Testis (tissue), 3 donors: ENCODE results near the gene PLA2G7. TPM values are rescaled to one million over a fixed set of nuclear protein-coding genes. Genes with fewer than 3 reads are reported as not detected.
"Not testable (repeated sequence)": the region's sequence is repeated elsewhere in the genome, so short reads cannot be mapped to it uniquely, and the experiment has no call there.

Source experiments
- DNase-seq: peaks from one replicate; pipeline ENCODE4 v3.0.0-alpha.2; 2019
- H3K27ac ChIP-seq, 2 donors: fragments of 200-600 bp; sonication (generic); one replicate each; pipeline ENCODE4 v1.5.1; 2019
- H3K27me3 ChIP-seq: fragments of 200-600 bp; sonication (generic); one replicate; pipeline ENCODE4 v1.5.1; 2019
- H3K36me3 ChIP-seq: fragments of 200-600 bp; sonication (generic); one replicate; pipeline ENCODE4 v1.5.1; 2017; ENCODE audit warnings: low read depth; ENCODE audit errors: missing control alignments
- H3K4me1 ChIP-seq: fragments of 200-600 bp; sonication (generic); one replicate; pipeline ENCODE4 v1.5.1; 2019
- H3K4me3 ChIP-seq, 2 donors: fragments of 200-600 bp; sonication (generic); one replicate each; pipeline ENCODE4 v1.5.1; 2017 to 2019
- H3K9me3 ChIP-seq: fragments of 200-600 bp; sonication (generic); one replicate; pipeline ENCODE4 v1.5.1; 2017
- CTCF ChIP-seq, 3 experiments: fragments of 450-650 bp in 2 of 3; fragments of 200-600 bp in 1 of 3; sonication (generic) in 1 of 3; IDR thresholded peaks; one replicate each; pipeline ENCODE4 v1.5.1; 2016 to 2019; ENCODE audit warnings: antibody characterized with exemption in 3 of 3, mild to moderate bottlenecking in 2 of 3, moderate library complexity in 1 of 3
- POLR2A ChIP-seq: fragments of 450-650 bp; IDR thresholded peaks from one replicate; pipeline ENCODE4 v1.6.1; 2017; ENCODE audit warnings: antibody characterized with exemption, mild to moderate bottlenecking, moderate library complexity
- WGBS, 2 donors: methylation state at CpG; one replicate each; pipeline ENCODE4 v1.1.5; 2018; 5-methylcytosine and 5-hydroxymethylcytosine counted together
- intact Hi-C: fragments of 100-400 bp; cut with DNase I; formaldehyde crosslinking; loops from one replicate; pipeline ENCODE4 v1.15.1; 2023; ENCODE audit warnings: low total_unique reads
- polyA plus RNA-seq: library from polyadenylated mRNA; stranded (reverse); fragments of 350-450 nt; fragmentation: Illumina TruSeq; extraction: RNeasy Lipid Tissue Mini Kit (QIAGEN cat#74804); gene quantifications from one replicate; pipeline ENCODE4 v1.2.3, GENCODE V29; 2014; ENCODE audit warnings: low read depth, low replicate concordance; ENCODE audit not compliant: insufficient read depth
- total RNA-seq, 2 donors: library from RNA; depleted of rRNA; stranded (reverse); fragments of >200 nt; gene quantifications; one replicate each; pipeline ENCODE4 v1.2.3, GENCODE V29; 2016

PLA2G7 gene
- total and polyA plus RNA-seq, 3 donors from 2014 or later: 0.31 to 2.1 (median 0.74) TPM

DNA sequence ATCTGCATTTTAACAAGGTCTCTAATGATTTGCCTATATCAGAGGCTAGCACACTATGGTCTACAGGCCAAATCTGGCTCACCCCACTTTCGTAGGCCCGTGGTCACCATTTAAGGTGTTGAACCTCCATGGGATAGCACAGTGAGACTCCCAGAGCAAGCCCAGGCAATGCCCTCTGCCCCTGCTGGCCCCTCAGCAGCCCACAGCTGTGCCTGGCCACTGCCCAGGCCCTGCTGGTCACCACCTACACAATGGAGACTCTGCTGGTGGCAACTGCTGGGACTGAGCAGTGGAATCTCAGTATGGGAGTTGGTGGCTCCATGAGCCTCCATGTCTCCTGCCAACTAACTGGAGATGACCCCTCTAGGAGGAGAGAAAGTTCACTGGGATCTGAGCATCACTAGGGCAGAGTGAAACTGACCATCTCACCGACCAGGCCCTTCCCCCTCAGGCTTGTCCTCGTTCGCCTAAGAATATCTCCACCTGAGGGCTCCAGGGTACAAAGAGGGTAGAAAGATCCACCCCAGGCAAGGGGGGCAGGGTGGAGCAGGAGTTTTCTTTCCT lies 13.8 kb upstream of the PLA2G7 start:
- 86 to 91% methylated on average over 2 to 5 of the region's 5 CpGs for WGBS, 2 donors
- H3K4me3 ChIP-seq: no peak overlapping the region
- intact Hi-C loops: no loop called here
- no peaks in the 10 kb centered on the region for H3K9me3 ChIP-seq
- no peak for DNase-seq
- H3K27me3 ChIP-seq: no peaks in the 10 kb centered on the region
- no peak overlapping the region for H3K27ac ChIP-seq
- no peaks in the 10 kb centered on the region for H3K36me3 ChIP-seq
- TF ChIP-seq CTCF (IDR thresholded peaks at IDR 0.05) (no peak), POLR2A (no peak)
- H3K4me1 ChIP-seq: no peaks in the 10 kb centered on the region

DNA sequence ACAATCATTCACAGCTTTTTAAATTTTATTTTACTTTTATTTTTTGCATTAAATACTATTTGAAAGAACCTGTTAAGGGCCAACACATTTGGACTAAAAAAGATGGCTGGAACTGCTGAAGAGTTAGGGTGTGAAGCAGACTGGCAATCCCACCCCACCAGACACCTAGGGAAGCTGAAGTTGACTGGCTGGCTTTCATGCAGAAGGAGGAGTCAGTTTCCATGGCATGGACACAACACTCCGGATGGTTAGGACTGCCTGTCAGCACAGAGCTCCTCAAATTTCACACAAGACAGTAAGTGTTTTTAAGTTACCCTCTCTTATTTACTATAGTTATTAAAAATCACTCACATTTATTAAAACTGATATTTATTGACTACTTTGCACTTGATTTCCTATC lies 11.5 kb upstream of the PLA2G7 start, which contains the start of gene ANKRD66:
TSS of gene ANKRD66 (plus strand) at position 238 of the 400 bp plus-strand sequence. CDS start 5,016 bp downstream, outside the sequence.
- WGBS, 2 donors: 88 to 90% methylated on average over 1 of the region's 1 CpG
- Histone ChIP-seq H3K27ac (no peak within 1 kb of the TSS), H3K27me3 (no peaks in the 10 kb centered on the region), H3K4me1 (no peaks in the 10 kb centered on the region), H3K9me3 (no peaks in the 10 kb centered on the region), H3K4me3 (no peak within 1 kb of the TSS), H3K36me3 (no peaks in the 10 kb centered on the region)
- no peak for TF ChIP-seq CTCF (IDR thresholded peaks at IDR 0.05)
- no peak for TF ChIP-seq POLR2A
- DNase-seq: no peak
- intact Hi-C loops: no loop called here

DNA sequence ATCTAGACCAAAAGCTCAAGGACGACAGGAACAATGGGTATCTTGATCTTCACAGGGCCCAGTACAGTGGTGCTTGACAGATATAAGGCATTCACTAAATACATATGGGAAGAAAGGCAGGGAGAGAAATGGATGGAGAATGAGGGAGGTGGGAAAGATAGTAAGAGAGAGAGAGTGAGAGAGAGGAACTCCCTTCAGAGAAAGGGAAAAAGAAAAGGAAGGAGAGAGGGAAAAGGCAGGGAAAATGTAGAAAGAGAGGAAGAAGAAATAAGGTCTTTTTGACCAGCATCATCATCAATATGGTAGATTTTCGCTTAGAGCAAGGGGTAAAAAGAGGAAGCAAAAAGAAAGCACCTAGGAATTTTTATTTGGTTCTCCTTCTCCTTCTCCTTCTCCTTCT lies 10.8 kb upstream of the PLA2G7 start:
- DNase-seq: no peak
- intact Hi-C loops: no loop called here
- 74 to 82% methylated on average over 2 of the region's 2 CpGs for WGBS, 2 donors
- no peaks in the 10 kb centered on the region for H3K36me3 ChIP-seq
- H3K27ac ChIP-seq: no peak overlapping the region
- no peaks in the 10 kb centered on the region for H3K4me1 ChIP-seq
- TF ChIP-seq POLR2A (no peak), CTCF (IDR thresholded peaks at IDR 0.05) (no peak)
- no peaks in the 10 kb centered on the region for H3K9me3 ChIP-seq
- no peaks in the 10 kb centered on the region for H3K27me3 ChIP-seq
- H3K4me3 ChIP-seq: no peak overlapping the region

DNA sequence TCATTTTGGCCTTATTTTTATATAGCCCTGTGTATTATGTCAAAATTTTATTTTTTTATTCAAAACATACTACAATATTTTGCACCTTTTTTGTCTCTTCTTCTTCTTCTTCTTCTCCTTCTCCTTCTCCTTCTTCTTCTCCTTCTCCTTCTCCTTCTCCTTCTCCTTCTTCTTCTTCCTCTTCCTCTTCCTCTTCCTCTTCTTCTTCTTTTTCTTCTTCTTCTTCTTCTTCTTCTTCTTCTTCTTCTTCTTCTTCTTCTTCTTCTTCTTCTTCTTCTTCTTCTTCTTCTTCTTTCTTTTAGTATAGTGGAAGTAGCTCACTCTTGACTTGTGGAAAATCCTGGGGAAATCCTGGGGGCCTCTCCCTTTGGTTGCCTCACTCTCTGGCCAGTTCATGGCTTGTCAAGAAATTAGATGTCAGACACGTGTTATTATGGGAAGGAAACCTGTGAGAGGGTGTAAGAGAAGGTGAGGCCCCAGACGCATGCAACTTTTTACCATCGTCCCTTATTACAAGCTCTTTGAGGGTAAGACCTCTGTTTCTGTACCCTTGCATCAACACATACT lies 9.1 kb upstream of the PLA2G7 start:
- H3K4me1 ChIP-seq, H3K27me3 ChIP-seq, H3K27ac ChIP-seq, DNase-seq, H3K9me3 ChIP-seq, H3K4me3 ChIP-seq, H3K36me3 ChIP-seq, intact Hi-C loops: not testable (repeated sequence)
- 90 to 92% methylated on average over 3 of the region's 3 CpGs for WGBS, 2 donors

DNA sequence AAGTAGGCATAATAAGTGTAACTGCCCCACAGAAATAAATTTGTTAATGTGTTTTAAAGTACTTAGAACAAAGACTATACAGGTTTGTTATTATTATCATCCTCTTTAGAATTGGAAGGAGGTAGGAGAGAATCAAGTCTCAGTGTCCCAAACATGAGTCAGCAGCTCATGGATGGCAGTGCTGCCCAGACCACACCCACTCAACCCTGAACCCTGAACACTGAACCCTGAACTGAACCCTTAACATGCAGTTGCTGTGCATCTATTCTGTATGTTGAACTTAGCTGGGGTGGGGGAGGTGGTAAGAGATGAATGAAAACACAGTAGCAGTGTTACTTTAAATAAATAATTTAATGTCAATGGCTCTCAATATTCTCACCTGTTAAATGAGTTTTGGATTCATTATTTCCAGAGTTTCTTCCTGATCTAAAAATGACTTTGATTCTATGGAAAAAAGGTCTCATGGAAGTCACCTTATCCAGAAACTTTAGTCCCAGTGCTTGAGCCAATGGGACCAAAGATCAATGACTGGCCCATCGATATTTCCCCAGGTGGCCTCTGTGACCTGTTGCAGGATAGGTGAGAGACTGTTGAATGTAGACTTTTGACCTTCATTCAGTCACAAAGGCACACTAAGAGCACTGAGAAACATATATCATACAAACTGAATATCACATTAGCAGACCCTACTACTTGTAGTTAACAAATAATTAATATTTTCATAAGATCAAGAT lies 8.4 kb upstream of the PLA2G7 start:
- Histone ChIP-seq H3K36me3 (no peaks in the 10 kb centered on the region), H3K9me3 (no peaks in the 10 kb centered on the region), H3K27me3 (no peaks in the 10 kb centered on the region), H3K4me1 (no peaks in the 10 kb centered on the region), H3K27ac (no peak overlapping the region), H3K4me3 (no peak overlapping the region)
- intact Hi-C loops: no loop called here
- no peak for DNase-seq
- 90 to 92% methylated on average over 1 of the region's 1 CpG for WGBS, 2 donors
- TF ChIP-seq POLR2A (no peak), CTCF (IDR thresholded peaks at IDR 0.05) (no peak)
